ENCODE measurements around the gene CHRD. TPM values are rescaled to one million over a fixed set of nuclear protein-coding genes. Genes with fewer than 3 reads are reported as not detected.

Gene CHRD
- total and polyA plus RNA-seq, 9 of the 15 experiments (the other 6 are each of a cell fraction or from before 2014, with no cell fraction given): 0.11 to 1.3 (median 0.59) TPM; not detected in 3

DNA sequence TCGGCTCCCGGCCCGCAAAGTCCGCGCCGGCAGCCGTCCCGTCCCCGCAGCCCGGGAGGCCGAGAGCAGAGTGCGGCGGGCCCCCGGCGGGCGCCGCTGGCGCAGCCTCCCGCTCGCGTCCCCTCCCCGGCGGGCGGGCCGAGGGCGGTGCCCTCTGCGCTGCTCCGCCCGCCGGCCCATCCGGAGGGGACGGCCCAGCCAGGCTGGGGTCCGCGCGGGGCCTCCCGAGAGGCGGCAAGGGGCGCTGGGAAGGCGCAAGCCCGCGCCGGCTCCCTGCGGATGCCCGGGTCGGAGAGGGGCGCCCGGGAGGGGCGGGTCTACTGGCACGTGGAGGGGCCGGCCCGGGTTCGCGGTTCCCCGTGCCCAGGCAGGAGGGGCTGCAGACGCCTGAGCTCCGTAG lies 18.3 kb upstream of the CHRD start, which contains the start of the genes CLCN2 and POLR2H (continued):
- TF ChIP-seq NUFIP1 (IDR thresholded peaks at IDR 0.05; ENCODE audit: partially characterized antibody) (no peak), MED1 (CRISPR knock-in tag; IDR thresholded peaks at IDR 0.05; ENCODE audit: borderline replicate concordance) (no peak), CXXC5 (CRISPR knock-in tag; IDR thresholded peaks at IDR 0.05) (peak; percentile 69), MTA1 (IDR thresholded peaks at IDR 0.05; ENCODE audit: borderline replicate concordance) (no peak), TCF15 (CRISPR knock-in tag; IDR thresholded peaks at IDR 0.05) (0 out of 2 replicates have a peak, but pooled peaks have one; percentile 19), RERE (CRISPR knock-in tag; IDR thresholded peaks at IDR 0.05; ENCODE audit: borderline replicate concordance) (no peak), ARHGAP35 (IDR thresholded peaks at IDR 0.05; ENCODE audit: partially characterized antibody) (no peak), BRD4 (IDR thresholded peaks at IDR 0.05) (no peak), SNIP1 (IDR thresholded peaks at IDR 0.05; ENCODE audit: low read depth) (no peak), ZKSCAN8 (CRISPR knock-in tag; IDR thresholded peaks at IDR 0.05) (no peak), TFAM (CRISPR knock-in tag; conservative IDR thresholded peaks at IDR 0.05) (no peak), NR2C2 (CRISPR knock-in tag; IDR thresholded peaks at IDR 0.05) (no peak), NR2C2 (tag; IDR thresholded peaks at IDR 0.05) (no peak), SRSF3 (IDR thresholded peaks at IDR 0.05; ENCODE audit: insufficient read depth, low read length) (no peak), DMBX1 (CRISPR knock-in tag; IDR thresholded peaks at IDR 0.05; ENCODE audit: borderline replicate concordance) (no peak), EWSR1 (IDR thresholded peaks at IDR 0.05; ENCODE audit: borderline replicate concordance, low read depth, partially characterized antibody) (no peak), ZNF280A (IDR thresholded peaks at IDR 0.05; ENCODE audit: low read depth, partially characterized antibody) (no peak), SAP30 (IDR thresholded peaks at IDR 0.05; ENCODE audit: borderline replicate concordance, insufficient read depth, low read depth, low read length, poor library complexity, severe bottlenecking) (peak; percentile 35), E2F3 (CRISPR knock-in tag; IDR thresholded peaks at IDR 0.05) (no peak)
- TF ChIP-seq, protein P1, sequence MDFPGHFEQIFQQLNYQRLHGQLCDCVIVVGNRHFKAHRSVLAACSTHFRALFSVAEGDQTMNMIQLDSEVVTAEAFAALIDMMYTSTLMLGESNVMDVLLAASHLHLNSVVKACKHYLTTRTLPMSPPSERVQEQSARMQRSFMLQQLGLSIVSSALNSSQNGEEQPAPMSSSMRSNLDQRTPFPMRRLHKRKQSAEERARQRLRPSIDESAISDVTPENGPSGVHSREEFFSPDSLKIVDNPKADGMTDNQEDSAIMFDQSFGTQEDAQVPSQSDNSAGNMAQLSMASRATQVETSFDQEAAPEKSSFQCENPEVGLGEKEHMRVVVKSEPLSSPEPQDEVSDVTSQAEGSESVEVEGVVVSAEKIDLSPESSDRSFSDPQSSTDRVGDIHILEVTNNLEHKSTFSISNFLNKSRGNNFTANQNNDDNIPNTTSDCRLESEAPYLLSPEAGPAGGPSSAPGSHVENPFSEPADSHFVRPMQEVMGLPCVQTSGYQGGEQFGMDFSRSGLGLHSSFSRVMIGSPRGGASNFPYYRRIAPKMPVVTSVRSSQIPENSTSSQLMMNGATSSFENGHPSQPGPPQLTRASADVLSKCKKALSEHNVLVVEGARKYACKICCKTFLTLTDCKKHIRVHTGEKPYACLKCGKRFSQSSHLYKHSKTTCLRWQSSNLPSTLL (IDR thresholded peaks at IDR 0.05): no peak

Measured in K562 (cell line).